ENCODE data around the gene MACC1. TPM values are rescaled to one million over a fixed set of nuclear protein-coding genes. Genes with fewer than 3 reads are reported as not detected.

Gene MACC1
- total and polyA plus RNA-seq, 2 of the 13 experiments (the other 11 are each of a cell fraction or from before 2014, with no cell fraction given): 0.04 TPM; not detected in 1

DNA sequence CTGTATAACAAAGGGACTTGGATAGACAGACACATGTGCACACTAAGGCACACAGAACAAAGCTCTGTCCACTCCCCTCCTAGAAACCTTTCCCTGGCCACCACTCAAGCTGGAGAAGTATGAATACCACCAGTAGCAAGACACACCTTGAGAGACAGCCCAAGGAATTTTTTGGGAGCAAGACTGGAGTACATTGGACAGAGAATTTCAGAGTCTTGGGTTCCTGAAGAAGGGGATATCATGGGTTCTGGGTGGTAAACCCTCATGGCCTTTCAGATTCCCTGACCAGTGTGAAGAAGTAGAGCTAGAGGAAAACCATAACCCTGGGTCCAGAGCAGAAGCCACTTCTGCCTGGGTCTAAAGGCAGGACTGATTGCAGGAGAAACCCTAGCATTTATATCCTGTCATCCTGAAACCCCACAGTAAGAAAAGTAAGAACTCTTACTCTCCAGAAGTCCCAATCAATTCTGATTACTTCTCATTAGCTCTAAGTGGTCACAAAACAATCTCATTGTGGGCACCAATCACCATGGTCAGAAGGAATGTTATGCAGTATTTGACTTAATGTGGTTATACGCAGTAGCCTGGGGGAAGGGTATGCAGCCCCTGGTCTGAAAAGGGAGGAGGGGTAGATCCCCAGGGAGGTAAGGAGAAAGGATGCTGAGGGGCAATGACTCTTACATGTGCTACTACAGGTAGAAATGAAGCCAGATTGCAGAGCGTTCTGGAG is 20.4 kb upstream of the MACC1 start:
- intact Hi-C loops (cut with micrococcal nuclease; ENCODE audit: unreplicated experiment) (no loop called here), in situ Hi-C loops (cut with HindIII; ENCODE audit: extremely low pct_ligation_motif_present, low pct_unique_long_range_greater_than_20kb) (no loop called here)
- H3K9me3 ChIP-seq (ENCODE audit: low read length): no peaks in the 10 kb centered on the region
- 43% methylated on average over 2 of the region's 2 CpGs for WGBS (ENCODE audit: low lambda C conversion rate)
- no peak overlapping the region for H3K4me3 ChIP-seq (replicated peaks in 1 of 3; ENCODE audit: insufficient read depth in 1 of 3, low read depth in 2 of 3, low read length in 3 of 3)
- H3K9ac ChIP-seq (ENCODE audit: insufficient read depth, low read depth, low read length): no peak overlapping the region
- BruUV-seq (replicated peaks): no TSS peak
- no peak overlapping the region for H2AFZ ChIP-seq (ENCODE audit: low read length)
- no peaks in the 10 kb centered on the region; a peak in 1 of 5 replicates for H3K27me3 ChIP-seq (ENCODE audit: control insufficient read depth in 1 of 2, insufficient read depth in 2 of 2, low read length in 2 of 2)
- H3K79me2 ChIP-seq (ENCODE audit: insufficient read depth, low read length): no peaks in the 10 kb centered on the region
- DNase-seq (ENCODE audit: low spot score): no peak
- TF ChIP-seq GATAD2A (CRISPR knock-in tag; IDR thresholded peaks at IDR 0.05) (no peak), KLF9 (CRISPR knock-in tag; IDR thresholded peaks at IDR 0.05; ENCODE audit: low read depth) (no peak), ZNF652 (CRISPR knock-in tag; IDR thresholded peaks at IDR 0.05; ENCODE audit: borderline replicate concordance, low read depth) (no peak), HDAC1 (CRISPR knock-in tag; IDR thresholded peaks at IDR 0.05) (no peak), TMF1 (CRISPR knock-in tag; IDR thresholded peaks at IDR 0.05; ENCODE audit: low read depth) (no peak), ZFP36L2 (CRISPR knock-in tag; IDR thresholded peaks at IDR 0.05) (no peak), ZNF780A (CRISPR knock-in tag; IDR thresholded peaks at IDR 0.05) (no peak), ZNF354B (CRISPR knock-in tag; IDR thresholded peaks at IDR 0.05) (no peak), ZBTB20 (CRISPR knock-in tag; IDR thresholded peaks at IDR 0.05; ENCODE audit: borderline replicate concordance, low read depth) (no peak), ZNF230 (CRISPR knock-in tag; IDR thresholded peaks at IDR 0.05) (no peak)
- TF ChIP-seq, protein P1, sequence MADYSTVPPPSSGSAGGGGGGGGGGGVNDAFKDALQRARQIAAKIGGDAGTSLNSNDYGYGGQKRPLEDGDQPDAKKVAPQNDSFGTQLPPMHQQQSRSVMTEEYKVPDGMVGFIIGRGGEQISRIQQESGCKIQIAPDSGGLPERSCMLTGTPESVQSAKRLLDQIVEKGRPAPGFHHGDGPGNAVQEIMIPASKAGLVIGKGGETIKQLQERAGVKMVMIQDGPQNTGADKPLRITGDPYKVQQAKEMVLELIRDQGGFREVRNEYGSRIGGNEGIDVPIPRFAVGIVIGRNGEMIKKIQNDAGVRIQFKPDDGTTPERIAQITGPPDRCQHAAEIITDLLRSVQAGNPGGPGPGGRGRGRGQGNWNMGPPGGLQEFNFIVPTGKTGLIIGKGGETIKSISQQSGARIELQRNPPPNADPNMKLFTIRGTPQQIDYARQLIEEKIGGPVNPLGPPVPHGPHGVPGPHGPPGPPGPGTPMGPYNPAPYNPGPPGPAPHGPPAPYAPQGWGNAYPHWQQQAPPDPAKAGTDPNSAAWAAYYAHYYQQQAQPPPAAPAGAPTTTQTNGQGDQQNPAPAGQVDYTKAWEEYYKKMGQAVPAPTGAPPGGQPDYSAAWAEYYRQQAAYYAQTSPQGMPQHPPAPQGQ (CRISPR knock-in tag; IDR thresholded peaks at IDR 0.05; ENCODE audit: borderline replicate concordance): no peak
- TF ChIP-seq, protein P2, sequence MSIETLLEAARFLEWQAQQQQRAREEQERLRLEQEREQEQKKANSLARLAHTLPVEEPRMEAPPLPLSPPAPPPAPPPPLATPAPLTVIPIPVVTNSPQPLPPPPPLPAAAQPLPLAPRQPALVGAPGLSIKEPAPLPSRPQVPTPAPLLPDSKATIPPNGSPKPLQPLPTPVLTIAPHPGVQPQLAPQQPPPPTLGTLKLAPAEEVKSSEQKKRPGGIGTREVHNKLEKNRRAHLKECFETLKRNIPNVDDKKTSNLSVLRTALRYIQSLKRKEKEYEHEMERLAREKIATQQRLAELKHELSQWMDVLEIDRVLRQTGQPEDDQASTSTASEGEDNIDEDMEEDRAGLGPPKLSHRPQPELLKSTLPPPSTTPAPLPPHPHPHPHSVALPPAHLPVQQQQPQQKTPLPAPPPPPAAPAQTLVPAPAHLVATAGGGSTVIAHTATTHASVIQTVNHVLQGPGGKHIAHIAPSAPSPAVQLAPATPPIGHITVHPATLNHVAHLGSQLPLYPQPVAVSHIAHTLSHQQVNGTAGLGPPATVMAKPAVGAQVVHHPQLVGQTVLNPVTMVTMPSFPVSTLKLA (IDR thresholded peaks at IDR 0.05): no peak
- TF ChIP-seq, protein P3, sequence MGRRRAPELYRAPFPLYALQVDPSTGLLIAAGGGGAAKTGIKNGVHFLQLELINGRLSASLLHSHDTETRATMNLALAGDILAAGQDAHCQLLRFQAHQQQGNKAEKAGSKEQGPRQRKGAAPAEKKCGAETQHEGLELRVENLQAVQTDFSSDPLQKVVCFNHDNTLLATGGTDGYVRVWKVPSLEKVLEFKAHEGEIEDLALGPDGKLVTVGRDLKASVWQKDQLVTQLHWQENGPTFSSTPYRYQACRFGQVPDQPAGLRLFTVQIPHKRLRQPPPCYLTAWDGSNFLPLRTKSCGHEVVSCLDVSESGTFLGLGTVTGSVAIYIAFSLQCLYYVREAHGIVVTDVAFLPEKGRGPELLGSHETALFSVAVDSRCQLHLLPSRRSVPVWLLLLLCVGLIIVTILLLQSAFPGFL (CRISPR knock-in tag; IDR thresholded peaks at IDR 0.05): no peak
- ATAC-seq: no peak
- FAIRE-seq: no peak
- no peaks in the 10 kb centered on the region for H4K20me1 ChIP-seq (ENCODE audit: insufficient read depth, low read length)
- CTCF ChIA-PET (ENCODE audit: low intra/inter-chr PET ratio, low total read pairs): no interaction called here
- H3K36me3 ChIP-seq (replicated peaks in 1 of 2; ENCODE audit: control insufficient read depth in 1 of 2, insufficient read depth in 2 of 2, low read length in 2 of 2): no peaks in the 10 kb centered on the region
- no peak overlapping the region for H3K4me2 ChIP-seq (ENCODE audit: low read depth, low read length)
- H3K4me1 ChIP-seq (ENCODE audit: insufficient read depth, low read length): peaks cover 16% of the 10 kb centered on the region
- POLR2A ChIA-PET: interaction anchor here (2.4 kb wide), 1 partner anchor 18 kb away, joined by 5 read pairs; no protein-coding TSS in a partner anchor
- H3K27ac ChIP-seq (ENCODE audit: extremely low read length, insufficient read depth, low read length): no peak overlapping the region
